GM19324 (cell line): ENCODE data around the gene KCNB1.

Source experiments
- ATAC-seq: cut with Tn5 transposase; IDR thresholded peaks from one replicate; pipeline ENCODE4 v1.9.1; 2021; ENCODE audit warnings: mild to moderate bottlenecking, moderate library complexity; ENCODE audit not compliant: unreplicated experiment, low FRiP score

Gene KCNB1

GRCh38 chr20:49366687-49367086, 115.8 kb downstream of the KCNB1 start:
- ATAC-seq, result no peak

GRCh38 chr20:49361862-49362660, 120.4 kb downstream of the KCNB1 start:
- ATAC-seq, result no peak

DNA sequence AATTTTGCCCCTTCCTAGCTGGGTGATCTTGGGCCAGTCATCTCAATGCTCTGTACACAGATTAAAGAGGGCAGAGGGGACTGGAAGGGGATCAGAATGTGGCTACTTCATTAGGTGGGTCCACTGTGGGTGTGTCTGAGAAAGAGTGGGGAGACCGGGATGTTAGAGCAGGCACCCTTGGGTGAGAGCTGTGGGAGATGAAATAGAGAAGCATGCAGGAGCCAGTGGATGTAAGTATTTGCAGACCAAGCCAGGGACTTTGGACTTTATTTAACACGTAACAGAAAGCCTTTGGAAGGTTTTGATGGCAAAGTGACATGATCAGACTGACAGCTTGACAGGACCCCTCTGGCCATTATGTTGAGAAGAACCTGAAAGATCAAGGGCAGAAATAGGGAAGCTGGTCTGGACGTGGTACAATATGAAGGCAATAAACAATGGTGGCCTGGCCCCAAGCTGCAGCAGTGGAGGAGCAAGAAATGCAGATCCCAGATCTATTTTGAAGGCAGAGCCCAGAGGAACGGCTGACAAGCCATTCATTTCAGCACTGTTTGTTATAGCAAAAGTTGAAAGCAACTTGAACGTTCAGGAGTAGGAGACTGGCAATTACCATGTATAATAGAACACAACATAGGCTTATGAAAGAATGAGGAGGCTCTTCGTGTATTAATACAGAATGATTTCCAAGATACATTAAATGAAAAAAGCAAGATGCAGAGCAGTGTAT, 122.1 kb downstream of the KCNB1 start:
- ATAC-seq, result no peak

- no peak for ATAC-seq
These were observed 125.8 kb downstream of the KCNB1 start for GRCh38 chr20:49356676-49357075.

DNA sequence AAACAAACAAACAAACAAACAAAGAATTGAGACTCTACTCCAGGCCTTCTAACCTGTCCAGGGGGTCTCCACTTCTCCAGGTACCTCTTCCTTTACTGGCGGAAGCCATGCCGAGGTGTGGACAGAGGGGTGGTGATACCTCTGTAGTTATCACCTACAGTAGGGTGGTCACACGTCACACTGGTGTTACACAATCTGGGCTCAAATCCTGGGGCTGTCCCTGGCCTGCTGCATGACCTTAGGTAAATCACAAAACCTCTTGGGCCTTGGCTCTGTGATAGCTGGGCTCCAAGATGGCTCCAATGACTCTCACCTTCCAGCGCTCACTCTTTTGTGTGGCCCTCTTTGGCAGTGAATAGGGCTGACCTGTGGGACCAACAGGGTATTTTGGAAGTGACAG, 127.8 kb downstream of the KCNB1 start:
- ATAC-seq, result no peak

- no peak for ATAC-seq
These were observed 129.1 kb downstream of the KCNB1 start for GRCh38 chr20:49353348-49353747.

- ATAC-seq, result no peak
These were observed 129.7 kb downstream of the KCNB1 start for GRCh38 chr20:49352751-49353150.

GRCh38 chr20:49351775-49352174, 130.7 kb downstream of the KCNB1 start:
- no peak for ATAC-seq

GRCh38 chr20:49349694-49350252, 132.7 kb downstream of the KCNB1 start:
- ATAC-seq, result no peak

DNA sequence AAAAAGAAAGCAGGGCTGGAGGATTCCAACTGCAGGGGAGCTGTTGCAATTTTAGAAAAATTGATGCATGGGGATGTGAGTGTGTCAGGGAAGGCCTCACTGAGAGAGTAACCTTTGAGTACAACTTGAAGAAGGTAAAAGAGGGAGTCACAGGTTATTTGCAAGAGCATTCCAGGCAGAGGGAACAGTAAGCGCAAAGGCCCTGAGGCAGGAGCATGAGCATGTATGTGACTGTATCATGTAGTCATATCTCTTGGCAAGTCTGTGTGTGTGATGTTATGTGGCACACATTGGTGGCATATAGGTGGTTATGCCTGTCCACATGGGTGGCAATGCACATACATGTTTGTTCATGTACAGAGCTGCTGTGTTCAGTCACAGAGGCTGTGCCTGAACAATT, 133.4 kb downstream of the KCNB1 start:
- ATAC-seq, result no peak

DNA sequence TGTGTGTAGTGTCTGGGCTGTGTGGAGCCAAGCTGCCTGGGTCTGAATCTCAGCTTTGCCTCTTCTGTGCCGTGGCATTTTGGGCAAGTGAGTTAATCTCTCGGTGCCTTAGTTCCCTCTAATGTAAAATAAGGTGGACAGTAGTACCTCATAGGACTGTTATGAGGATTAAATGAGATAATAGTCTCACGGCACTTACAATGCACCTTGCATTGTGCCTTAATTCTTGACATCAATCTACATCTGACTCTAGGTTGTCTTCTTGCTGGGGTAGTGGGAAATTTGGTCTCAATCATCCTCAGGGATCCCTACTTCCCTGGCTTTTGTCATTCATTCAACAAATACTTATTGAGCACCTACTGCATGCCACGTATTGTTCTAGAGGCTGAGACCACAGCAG, 133.9 kb downstream of the KCNB1 start:
- no peak for ATAC-seq

- no peak for ATAC-seq
These were observed 135.3 kb downstream of the KCNB1 start for GRCh38 chr20:49347156-49347555.

- no peak for ATAC-seq
These were observed 135.8 kb downstream of the KCNB1 start for GRCh38 chr20:49346682-49347081.

DNA sequence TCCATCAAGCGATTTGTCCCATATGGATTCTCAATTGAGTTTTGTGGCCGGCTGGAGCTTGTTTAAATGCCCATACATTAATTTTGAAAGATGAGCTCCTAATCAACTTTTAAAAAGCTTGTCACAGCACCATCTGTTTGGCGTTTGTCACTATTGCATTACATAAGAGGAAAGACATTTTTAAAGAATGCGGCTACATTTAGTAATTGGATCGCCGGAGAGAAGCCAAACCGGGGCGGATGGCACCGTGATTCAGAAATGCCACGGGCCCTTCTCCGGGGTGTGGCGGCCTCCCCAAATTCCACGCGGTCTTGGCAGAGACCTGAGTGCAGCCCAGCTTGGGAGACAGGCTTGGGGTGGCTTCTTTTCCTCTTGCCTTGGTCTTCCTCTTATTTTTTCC, 136.9 kb downstream of the KCNB1 start:
- no peak for ATAC-seq

GRCh38 chr20:49344975-49345374, 137.5 kb downstream of the KCNB1 start:
- no peak for ATAC-seq

DNA sequence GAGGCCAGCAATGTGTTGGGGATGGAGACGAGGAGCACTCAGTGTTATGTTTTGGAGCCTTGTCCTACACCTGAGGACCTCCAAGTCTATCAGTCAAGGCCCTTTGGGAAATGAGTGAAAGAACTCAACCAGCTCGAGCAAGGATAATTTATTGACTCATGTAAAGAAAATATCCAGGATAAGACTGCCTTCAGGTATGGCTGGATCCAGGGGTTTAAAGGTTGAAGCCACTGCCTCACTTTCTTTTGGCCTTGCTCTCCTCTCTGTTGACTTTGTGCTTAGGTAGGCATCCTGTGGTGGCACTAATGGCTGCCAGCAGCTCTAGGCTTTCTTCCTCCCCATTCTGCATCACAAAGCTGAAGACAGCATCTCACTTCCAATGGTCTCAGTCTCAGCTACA, 138.3 kb downstream of the KCNB1 start:
- ATAC-seq, result no peak

DNA sequence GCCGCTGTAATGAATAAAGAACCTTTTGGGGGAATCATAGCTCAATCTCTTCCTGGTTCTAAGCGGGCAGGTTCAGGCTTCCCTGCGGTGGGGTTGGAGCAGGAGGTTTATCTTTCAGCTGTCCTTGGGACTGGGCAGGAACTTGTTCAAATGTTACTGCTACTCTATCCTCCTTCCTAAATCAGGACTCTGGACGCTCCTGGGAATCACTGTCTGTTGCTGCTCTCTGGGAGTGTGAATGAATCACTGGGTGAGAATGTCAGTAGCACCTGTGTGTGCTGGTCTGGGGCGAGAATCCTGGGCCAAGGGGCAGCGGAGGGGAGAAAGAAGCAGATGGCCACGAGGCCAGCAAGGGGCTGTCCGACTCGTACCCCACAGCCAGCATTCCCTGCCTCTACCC, 139.2 kb downstream of the KCNB1 start:
- ATAC-seq, result no peak

DNA sequence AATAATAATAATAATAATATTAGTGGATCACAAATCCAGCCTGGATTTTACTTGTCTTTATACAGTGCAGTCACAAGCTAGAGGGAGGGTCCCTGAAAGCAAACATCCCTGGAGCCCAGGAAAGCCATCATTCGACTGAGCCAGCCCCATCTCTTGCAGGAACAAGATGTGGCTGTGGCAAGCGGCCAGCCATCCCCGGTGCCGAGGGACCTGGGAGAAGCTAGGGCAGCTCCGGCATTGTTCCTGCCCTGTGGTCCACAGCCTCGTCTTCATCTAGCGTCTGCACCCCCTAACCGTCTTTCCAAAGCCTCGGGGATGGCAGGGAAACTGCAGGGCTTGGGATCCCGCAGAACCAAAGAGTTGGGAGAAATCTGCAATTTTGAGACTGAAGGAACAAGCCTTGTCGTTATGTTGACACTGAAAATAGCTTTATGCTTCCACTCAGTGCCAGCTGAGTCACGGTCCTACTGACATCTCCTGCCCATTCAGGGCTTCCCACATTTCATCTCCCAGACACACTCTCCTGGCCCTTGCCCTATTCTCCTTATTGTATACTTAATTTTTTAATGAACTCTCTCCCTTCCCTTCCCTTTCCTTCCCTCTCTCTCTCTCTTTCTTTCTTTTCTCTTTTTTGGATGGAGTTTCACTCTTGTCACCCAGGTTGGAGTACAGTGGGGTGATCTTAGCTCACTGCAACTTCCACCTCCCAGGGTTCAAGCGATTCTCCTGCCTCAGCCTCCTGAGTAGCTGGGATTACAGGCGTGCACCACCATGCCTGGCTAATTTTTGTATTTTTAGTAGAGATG, 142.1 kb downstream of the KCNB1 start:
- no peak for ATAC-seq

- no peak for ATAC-seq
These were observed 143.3 kb downstream of the KCNB1 start for GRCh38 chr20:49339123-49339522.

- no peak for ATAC-seq
These were observed 144.4 kb downstream of the KCNB1 start for GRCh38 chr20:49338061-49338460.

DNA sequence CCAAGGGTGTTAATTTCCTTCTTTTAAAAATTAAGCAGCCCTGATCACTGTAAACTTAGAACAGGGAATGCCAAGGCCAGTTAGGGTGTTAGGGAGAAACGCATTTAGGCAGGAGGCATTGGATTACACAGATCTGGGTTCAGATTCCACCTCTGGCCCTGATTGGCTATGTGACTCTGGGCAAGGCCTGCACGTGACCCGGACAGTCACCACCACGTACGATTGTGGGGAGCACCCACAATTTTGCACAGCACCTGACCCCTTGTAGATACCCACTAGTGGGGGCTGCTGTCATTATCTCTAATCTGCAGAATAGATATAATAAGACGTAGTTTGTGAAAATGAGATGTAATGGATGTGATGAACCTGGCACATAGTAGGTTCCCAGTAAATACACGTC, 145.1 kb downstream of the KCNB1 start:
- ATAC-seq, result no peak
